Activated CD4-positive, alpha-beta T cell treated with anti-CD3 and anti-CD28 coated beads for 24 hours (primary cell): ENCODE data around the gene TCEAL7.
"Not testable (repeated sequence)": the region's sequence is repeated elsewhere in the genome, so short reads cannot be mapped to it uniquely, and the experiment has no call there.

Experiments
- DNase-seq, 2 donors: peaks; one replicate each; pipeline ENCODE4 v3.0.0-alpha.2; 2020; ENCODE audit warnings: low read depth in 2 of 2

The TCEAL7 gene

GRCh38 chrX:103329991-103330390 is at the start of gene TCEAL7:
Gene TCEAL7, plus strand, starts transcription at chrX:103330239. Its CDS starts 1,165 bp downstream, at chrX:103331404.
- DNase-seq = no peak

GRCh38 chrX:103293118-103293517 is 36.9 kb upstream of the TCEAL7 start:
- DNase-seq = no peak

- no peak for DNase-seq
These were observed 25.3 kb upstream of the TCEAL7 start for GRCh38 chrX:103304705-103305104.

- DNase-seq = not testable (repeated sequence)
These were observed 24.4 kb upstream of the TCEAL7 start for GRCh38 chrX:103305666-103306065.

- DNase-seq = no peak
These were observed 20.0 kb upstream of the TCEAL7 start for GRCh38 chrX:103309860-103310554.

- peak; percentile 68 to 73 for DNase-seq
These were observed 19.3 kb upstream of the TCEAL7 start, which contains the start of gene BEX2 for GRCh38 chrX:103310555-103311398. Gene BEX2, minus strand, starts transcription at chrX:103310990. Its CDS starts 1,014 bp downstream, at chrX:103309976.

GRCh38 chrX:103311399-103311780 is 18.6 kb upstream of the TCEAL7 start:
- no peak for DNase-seq

GRCh38 chrX:103330681-103331288 is 746 bp downstream of the TCEAL7 start:
- no peak for DNase-seq

- no peak for DNase-seq
These were observed 8.6 kb downstream of the TCEAL7 start for GRCh38 chrX:103338663-103339062.

GRCh38 chrX:103343105-103343504 is 13.1 kb downstream of the TCEAL7 start:
- DNase-seq = peak in 1 of 2 donors; percentile 10

- no peak for DNase-seq
These were observed 14.6 kb downstream of the TCEAL7 start for GRCh38 chrX:103344606-103345005.

- DNase-seq = no peak
These were observed 17.8 kb downstream of the TCEAL7 start for GRCh38 chrX:103347682-103348397.

- no peak for DNase-seq
These were observed 26.2 kb downstream of the TCEAL7 start, which contains the start of gene TCEAL9 for GRCh38 chrX:103356130-103356798. Gene TCEAL9, plus strand, starts transcription at chrX:103356506. Its CDS starts 1,179 bp downstream, at chrX:103357685.

GRCh38 chrX:103356858-103357257 is 26.8 kb downstream of the TCEAL7 start:
- no peak for DNase-seq

- DNase-seq = no peak
These were observed 27.8 kb downstream of the TCEAL7 start for GRCh38 chrX:103357871-103358270.

- DNase-seq = not testable (repeated sequence)
These were observed 29.6 kb downstream of the TCEAL7 start for GRCh38 chrX:103359605-103360004.

GRCh38 chrX:103360092-103360491 is 30.1 kb downstream of the TCEAL7 start:
- no peak for DNase-seq

GRCh38 chrX:103360916-103361315 is 30.9 kb downstream of the TCEAL7 start:
- no peak for DNase-seq

GRCh38 chrX:103361798-103362197 is 31.8 kb downstream of the TCEAL7 start:
- DNase-seq = no peak

- DNase-seq = no peak
These were observed 32.4 kb downstream of the TCEAL7 start for GRCh38 chrX:103362474-103362873.

- no peak for DNase-seq
These were observed 33.0 kb downstream of the TCEAL7 start for GRCh38 chrX:103363046-103363445.
